Aortic smooth muscle cell (primary cell): ENCODE data around the gene TRMT61A. TPM values are rescaled to one million over a fixed set of nuclear protein-coding genes. Genes with fewer than 3 reads are reported as not detected.

Source experiments
- total RNA-seq: library from RNA; depleted of rRNA; stranded (reverse); fragments of >200 nt; gene quantifications from 2 replicates; pipeline ENCODE4 v1.2.3, GENCODE V29; 2014

Gene TRMT61A
- total RNA-seq: 5.3 and 10.2 TPM in 2 replicates

GRCh38 chr14:103528587-103529382, at the start of gene TRMT61A:
TSS of gene TRMT61A (plus strand) at chr14:103529196. CDS start at chr14:103529979, 783 bp downstream.

DNA sequence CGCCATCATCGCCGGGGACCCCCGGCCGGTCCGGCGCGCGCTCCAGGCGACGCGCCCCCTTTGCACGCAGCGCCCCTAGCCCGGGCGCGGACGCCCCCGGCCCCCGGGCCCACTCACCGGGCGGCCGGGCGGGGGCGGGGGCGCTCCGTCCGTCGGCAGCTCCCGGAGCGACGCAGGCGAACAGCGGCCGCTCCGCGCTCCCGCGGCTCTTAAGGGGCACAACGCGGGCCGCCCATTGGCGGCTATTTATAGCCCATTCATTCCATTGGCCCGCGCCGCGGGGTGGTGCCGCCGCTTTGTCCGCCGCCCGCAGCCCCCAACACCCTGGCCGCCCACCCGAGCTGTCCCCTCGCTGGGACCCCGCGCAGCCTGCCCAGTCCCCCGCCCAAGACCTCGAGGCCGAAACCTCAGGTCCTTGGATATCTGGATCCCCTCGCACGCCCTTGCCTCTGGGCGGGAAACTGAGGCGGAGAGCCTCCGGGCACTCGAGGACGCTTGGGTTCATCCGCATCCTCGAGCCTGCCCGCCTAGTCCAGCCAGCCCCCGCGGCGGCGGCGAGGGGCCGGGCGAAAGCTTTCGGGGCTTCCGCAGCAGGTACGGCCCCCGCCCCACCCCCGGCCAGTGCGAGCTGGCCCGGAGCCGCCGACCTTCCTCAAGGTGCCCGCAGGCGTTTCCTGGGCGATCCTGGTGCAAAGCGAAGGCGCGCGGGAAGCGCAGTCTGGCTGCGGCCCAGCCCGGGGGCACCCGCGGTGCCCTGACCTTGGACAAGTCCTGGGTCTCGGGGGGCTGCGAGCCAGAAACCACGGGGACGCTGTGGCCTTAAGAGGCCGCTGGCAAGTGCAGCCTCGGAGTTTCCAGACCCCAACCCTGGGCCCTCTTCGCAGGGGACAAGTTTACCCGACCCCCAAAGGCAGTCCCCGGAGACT, 6.1 kb upstream of the TRMT61A start, which contains the start of gene CKB:
Gene CKB, minus strand, starts transcription at position 182 of the 926 bp plus-strand sequence. CDS start 337 bp downstream, outside the sequence.

DNA sequence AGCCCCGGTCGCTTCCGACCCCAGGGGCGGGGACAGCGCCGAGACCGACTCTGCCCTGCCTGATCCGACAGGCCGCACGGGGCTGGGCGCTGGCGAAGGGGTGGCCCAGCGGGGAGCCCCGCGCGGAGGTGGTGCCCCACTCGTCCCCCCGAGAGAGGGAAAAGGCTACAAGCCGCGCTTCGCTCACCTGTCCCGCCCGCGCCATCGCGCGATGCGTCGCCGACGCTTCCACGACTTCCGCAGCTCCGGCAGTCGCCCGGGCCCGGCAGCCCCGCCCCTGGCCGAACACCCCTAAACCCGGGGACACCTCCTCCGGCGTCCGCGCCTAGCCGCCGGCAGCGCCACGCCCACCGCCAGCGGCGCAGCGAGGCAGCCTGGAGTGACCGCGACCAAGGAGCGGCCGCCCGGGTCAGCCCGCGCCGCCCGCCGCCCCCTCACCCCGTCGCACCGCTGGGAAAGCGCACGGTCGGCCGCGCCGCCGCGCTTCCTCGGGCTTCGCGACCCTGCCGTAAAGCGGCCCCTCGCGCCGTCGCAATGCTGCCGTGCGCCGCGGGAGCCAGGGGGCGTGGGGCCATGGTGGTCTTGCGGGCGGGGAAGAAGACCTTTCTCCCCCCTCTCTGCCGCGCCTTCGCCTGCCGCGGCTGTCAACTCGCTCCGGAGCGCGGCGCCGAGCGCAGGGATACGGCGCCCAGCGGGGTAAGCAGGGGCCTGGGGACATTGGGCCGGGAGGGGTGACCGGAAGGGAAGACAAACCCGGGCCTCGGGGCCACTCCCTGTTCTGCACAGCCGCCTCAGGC, 33.6 kb downstream of the TRMT61A start, which contains the start of the genes BAG5 and COA8:
Gene BAG5, minus strand, starts transcription at position 229 of the 797 bp plus-strand sequence. CDS start 1,493 bp downstream, outside the sequence.
Gene COA8, plus strand, starts transcription at position 532 of the 797 bp plus-strand sequence. Its CDS starts 42 bp downstream, at position 574.

Other genes with a start within 250 kb of the TRMT61A start
- 188 and 215 TPM in 2 replicates for gene EIF5, start 195.0 kb upstream of the TRMT61A start, total RNA-seq
- gene MARK3, start 143.8 kb upstream of the TRMT61A start, total RNA-seq: 72.1 and 77.8 TPM in 2 replicates
- 12.3 and 14.2 TPM in 2 replicates for gene CKB, start 6.4 kb upstream of the TRMT61A start, total RNA-seq
- gene BAG5, start 33.5 kb downstream of the TRMT61A start, total RNA-seq: 27.2 and 30.8 TPM in 2 replicates
- gene COA8, start 33.8 kb downstream of the TRMT61A start, total RNA-seq: 18.2 and 19.9 TPM in 2 replicates
- 337 and 382 TPM in 2 replicates for gene KLC1, start 100.0 kb downstream of the TRMT61A start, total RNA-seq
- gene XRCC3, start 186.3 kb downstream of the TRMT61A start, total RNA-seq: 6.0 and 12.4 TPM in 2 replicates
- gene ZFYVE21, start 186.6 kb downstream of the TRMT61A start, total RNA-seq: 60.4 and 61.0 TPM in 2 replicates